Gastroesophageal sphincter (tissue), 3 donors: ENCODE measurements around the gene GIMAP1.

Experiments
- CTCF ChIP-seq, 4 experiments: fragments of 200-600 bp in 2 of 4; fragments of 450-650 bp in 2 of 4; sonication (generic) in 1 of 4; IDR thresholded peaks; one replicate each; pipeline ENCODE4 v1.5.1; 2017 to 2019; ENCODE audit warnings: antibody characterized with exemption in 4 of 4, mild to moderate bottlenecking in 2 of 4, moderate library complexity in 2 of 4
- EP300 ChIP-seq: sonication (generic); formaldehyde crosslinking; IDR thresholded peaks from one replicate; pipeline ENCODE4 v1.6.1; 2017; ENCODE audit warnings: antibody characterized with exemption, mild to moderate bottlenecking
- POLR2A ChIP-seq, 2 donors: fragments of 450-650 bp; IDR thresholded peaks; one replicate each; pipeline ENCODE4 v1.6.1; 2017; ENCODE audit warnings: antibody characterized with exemption in 2 of 2, mild to moderate bottlenecking in 2 of 2, moderate library complexity in 1 of 2

DNA sequence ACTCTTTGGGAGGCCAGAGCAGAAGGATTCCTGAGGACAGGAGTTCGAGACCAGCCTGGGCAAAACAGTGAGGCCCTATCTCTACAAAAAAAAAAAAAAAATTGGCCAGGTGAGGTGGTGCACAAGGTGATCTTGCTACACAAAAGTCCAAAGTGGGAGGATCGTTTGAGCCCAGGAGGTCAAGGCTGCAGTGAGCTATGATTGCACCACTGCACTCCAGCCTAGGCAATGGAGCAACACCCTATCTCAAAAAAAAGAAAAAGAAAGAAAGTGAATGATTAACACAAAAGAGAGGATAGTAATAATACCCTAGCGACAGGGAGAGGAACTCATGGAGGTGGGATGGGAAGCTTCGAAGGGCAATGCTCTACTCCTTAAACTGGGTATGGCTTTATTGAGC is 53.4 kb downstream of the GIMAP1 start:
- TF ChIP-seq POLR2A (IDR thresholded peaks at IDR 0.05) (no peak), EP300 (no peak), CTCF (IDR thresholded peaks at IDR 0.05) (no peak)
